Activated CD4-positive, alpha-beta T cell treated with anti-CD3 and anti-CD28 coated beads, Interleukin-2, amount 10 ng/mL, durations not matched to agents 7 days and 5 days (primary cell): ENCODE data around the gene DRD2. TPM values are rescaled to one million over a fixed set of nuclear protein-coding genes. Genes with fewer than 3 reads are reported as not detected.

ENCODE experiments used
- CTCF ChIA-PET: fragments of 350-600 bp; sonication (Branson Sonifier 250); formaldehyde crosslinking; loops from one replicate; lab custom pipeline; 2021; ENCODE audit warnings: antibody characterized with exemption; lab: Charles Lee
- POLR2A ChIA-PET: fragments of 350-600 bp; sonication (Branson Sonifier 250); formaldehyde crosslinking; loops from one replicate; lab custom pipeline; 2021; ENCODE audit warnings: antibody characterized with exemption; lab: Charles Lee
- DNase-seq: peaks from one replicate; pipeline ENCODE4 v3.0.0-alpha.2; 2020
- H3K27ac Mint-ChIP-seq: one replicate; pipeline ENCODE4 v1.8.0; 2021; ENCODE audit warnings: mild to moderate bottlenecking, moderate library complexity, mixed read lengths
- H3K27me3 Mint-ChIP-seq: one replicate; pipeline ENCODE4 v1.8.0; 2021; ENCODE audit warnings: mixed read lengths
- H3K36me3 Mint-ChIP-seq: one replicate; pipeline ENCODE4 v1.8.0; 2021; ENCODE audit warnings: low read depth, mixed read lengths
- H3K4me1 Mint-ChIP-seq: one replicate; pipeline ENCODE4 v1.8.0; 2021; ENCODE audit warnings: mixed read lengths
- H3K4me3 Mint-ChIP-seq: one replicate; pipeline ENCODE4 v1.8.0; 2021; ENCODE audit warnings: mild to moderate bottlenecking, moderate library complexity, mixed read lengths
- H3K9me3 Mint-ChIP-seq: one replicate; pipeline ENCODE4 v1.8.0; 2021; ENCODE audit warnings: mixed read lengths
- total RNA-seq, 2 experiments: library from RNA; stranded (reverse); gene quantifications; one replicate each; pipeline ENCODE4 v1.2.3, GENCODE V29; 2021

The DRD2 gene
- total RNA-seq, 2 experiments from 2014 or later: not detected

GRCh38 chr11:113454455-113454854 lies 20.7 kb downstream of the DRD2 start:
- peaks cover 12% of the 10 kb centered on the region for H3K27me3 Mint-ChIP-seq
- no peaks in the 10 kb centered on the region for H3K9me3 Mint-ChIP-seq
- ChIA-PET POLR2A (no interaction called here), CTCF (no interaction called here)
- no peak overlapping the region for H3K4me3 Mint-ChIP-seq
- no peaks in the 10 kb centered on the region for H3K36me3 Mint-ChIP-seq
- DNase-seq: no peak
- H3K27ac Mint-ChIP-seq: no peak overlapping the region
- H3K4me1 Mint-ChIP-seq: no peaks in the 10 kb centered on the region

GRCh38 chr11:113449743-113450142 lies 25.5 kb downstream of the DRD2 start:
- POLR2A ChIA-PET: no interaction called here
- CTCF ChIA-PET: interaction anchor here (0.7 to 2.1 kb wide), 3 partner anchors 10 to 91 kb away, joined by 3 to 5 read pairs (median 3); no protein-coding TSS in a partner anchor
- Mint-ChIP-seq H3K36me3 (no peaks in the 10 kb centered on the region), H3K9me3 (no peaks in the 10 kb centered on the region), H3K27me3 (peaks cover 9% of the 10 kb centered on the region), H3K4me3 (no peak overlapping the region), H3K4me1 (peaks cover 2% of the 10 kb centered on the region), H3K27ac (no peak overlapping the region)
- DNase-seq: no peak

- peaks cover 2% of the 10 kb centered on the region for H3K4me1 Mint-ChIP-seq
- no peaks in the 10 kb centered on the region for H3K36me3 Mint-ChIP-seq
- CTCF ChIA-PET: interaction anchor here (1.0 to 1.6 kb wide), 2 partner anchors 15 to 19 kb away, joined by 3 to 4 read pairs; no protein-coding TSS in a partner anchor
Observed at GRCh38 chr11:113448316-113448677, 26.9 kb downstream of the DRD2 start.

GRCh38 chr11:113447621-113448315 lies 27.4 kb downstream of the DRD2 start:
- H3K4me1 Mint-ChIP-seq: peaks cover 2% of the 10 kb centered on the region
- DNase-seq: no peak
- H3K9me3 Mint-ChIP-seq: no peaks in the 10 kb centered on the region
- no peak overlapping the region for H3K4me3 Mint-ChIP-seq
- peaks cover 14% of the 10 kb centered on the region for H3K27me3 Mint-ChIP-seq
- H3K27ac Mint-ChIP-seq: no peak overlapping the region
- no peaks in the 10 kb centered on the region for H3K36me3 Mint-ChIP-seq
- ChIA-PET CTCF (interaction anchor here (1.0 to 1.6 kb wide), 3 partner anchors 15 to 19 kb away, joined by 3 to 4 read pairs (median 4); no protein-coding TSS in a partner anchor), POLR2A (no interaction called here)

More at GRCh38 chr11:113448316-113448677, 26.9 kb downstream of the DRD2 start:
- POLR2A ChIA-PET: no interaction called here
- Mint-ChIP-seq H3K4me3 (no peak overlapping the region), H3K27ac (no peak overlapping the region), H3K27me3 (peaks cover 10% of the 10 kb centered on the region), H3K9me3 (no peaks in the 10 kb centered on the region)
- DNase-seq: no peak

GRCh38 chr11:113446938-113447337 lies 28.3 kb downstream of the DRD2 start:
- no peaks in the 10 kb centered on the region for H3K9me3 Mint-ChIP-seq
- no peak for DNase-seq
- POLR2A ChIA-PET: no interaction called here
- H3K4me3 Mint-ChIP-seq: no peak overlapping the region
- no peaks in the 10 kb centered on the region for H3K36me3 Mint-ChIP-seq
- CTCF ChIA-PET: interaction anchor here (1.0 kb wide), 1 partner anchor 16 kb away, joined by 4 read pairs; no protein-coding TSS in a partner anchor
- no peak overlapping the region for H3K27ac Mint-ChIP-seq
- H3K4me1 Mint-ChIP-seq: peaks cover 2% of the 10 kb centered on the region
- peaks cover 20% of the 10 kb centered on the region for H3K27me3 Mint-ChIP-seq

GRCh38 chr11:113446112-113446511 lies 29.1 kb downstream of the DRD2 start:
- Mint-ChIP-seq H3K4me1 (peaks cover 2% of the 10 kb centered on the region), H3K9me3 (no peaks in the 10 kb centered on the region), H3K27ac (no peak overlapping the region), H3K4me3 (no peak overlapping the region), H3K36me3 (no peaks in the 10 kb centered on the region), H3K27me3 (peaks cover 20% of the 10 kb centered on the region)
- POLR2A ChIA-PET: interaction anchor here (0.6 kb wide), 1 partner anchor 1278 kb away, joined by 3 read pairs; no protein-coding TSS in a partner anchor
- CTCF ChIA-PET: interaction anchor here (0.8 kb wide), 1 partner anchor 12 kb away, joined by 3 read pairs; no protein-coding TSS in a partner anchor
- DNase-seq: no peak

- ChIA-PET POLR2A (no interaction called here), CTCF (no interaction called here)
- Mint-ChIP-seq H3K4me1 (peaks cover 2% of the 10 kb centered on the region), H3K36me3 (no peaks in the 10 kb centered on the region), H3K27me3 (peaks cover 30% of the 10 kb centered on the region), H3K9me3 (no peaks in the 10 kb centered on the region), H3K4me3 (no peak overlapping the region), H3K27ac (no peak overlapping the region)
- no peak for DNase-seq
Observed at GRCh38 chr11:113444502-113445123, 30.6 kb downstream of the DRD2 start.

- no peak overlapping the region for H3K4me3 Mint-ChIP-seq
- no peaks in the 10 kb centered on the region for H3K4me1 Mint-ChIP-seq
- ChIA-PET CTCF (interaction anchor here (0.7 to 1.5 kb wide), 3 partner anchors 8 to 22 kb away, joined by 3 to 6 read pairs (median 3); no protein-coding TSS in a partner anchor), POLR2A (interaction anchor here (0.6 kb wide), 1 partner anchor 1271 kb away, joined by 3 read pairs; no protein-coding TSS in a partner anchor)
- H3K9me3 Mint-ChIP-seq: no peaks in the 10 kb centered on the region
- no peak overlapping the region for H3K27ac Mint-ChIP-seq
- H3K27me3 Mint-ChIP-seq: peaks cover 27% of the 10 kb centered on the region
- DNase-seq: no peak
- no peaks in the 10 kb centered on the region for H3K36me3 Mint-ChIP-seq
Observed at GRCh38 chr11:113440816-113441215, 34.4 kb downstream of the DRD2 start.

GRCh38 chr11:113436672-113437252 lies 38.4 kb downstream of the DRD2 start:
- H3K27me3 Mint-ChIP-seq: peaks cover 10% of the 10 kb centered on the region
- no peaks in the 10 kb centered on the region for H3K36me3 Mint-ChIP-seq
- no peak overlapping the region for H3K27ac Mint-ChIP-seq
- no peak for DNase-seq
- ChIA-PET CTCF (no interaction called here), POLR2A (no interaction called here)
- H3K4me1 Mint-ChIP-seq: no peaks in the 10 kb centered on the region
- no peak overlapping the region for H3K4me3 Mint-ChIP-seq
- no peaks in the 10 kb centered on the region for H3K9me3 Mint-ChIP-seq

GRCh38 chr11:113435190-113435968 lies 39.8 kb downstream of the DRD2 start:
- no peak overlapping the region for H3K27ac Mint-ChIP-seq
- no peaks in the 10 kb centered on the region for H3K9me3 Mint-ChIP-seq
- no peak overlapping the region for H3K4me3 Mint-ChIP-seq
- CTCF ChIA-PET: interaction anchor here (0.6 kb wide), 1 partner anchor 380 kb away, joined by 3 read pairs; no protein-coding TSS in a partner anchor
- peaks cover 5% of the 10 kb centered on the region for H3K27me3 Mint-ChIP-seq
- POLR2A ChIA-PET: interaction anchor here (0.6 kb wide), 1 partner anchor 545 kb away, joined by 3 read pairs; no protein-coding TSS in a partner anchor
- DNase-seq: no peak
- H3K4me1 Mint-ChIP-seq: no peaks in the 10 kb centered on the region
- H3K36me3 Mint-ChIP-seq: no peaks in the 10 kb centered on the region

GRCh38 chr11:113431746-113432145 lies 43.5 kb downstream of the DRD2 start:
- H3K4me3 Mint-ChIP-seq: no peak overlapping the region
- ChIA-PET POLR2A (no interaction called here), CTCF (interaction anchor here (0.7 to 1.2 kb wide), 2 partner anchors 16 to 18 kb away, joined by 3 to 4 read pairs; no protein-coding TSS in a partner anchor)

GRCh38 chr11:113426686-113427085 lies 48.5 kb downstream of the DRD2 start:
- no peak overlapping the region for H3K4me3 Mint-ChIP-seq
- no peaks in the 10 kb centered on the region for H3K36me3 Mint-ChIP-seq
- no peak for DNase-seq
- CTCF ChIA-PET: no interaction called here
- no peak overlapping the region for H3K27ac Mint-ChIP-seq
- POLR2A ChIA-PET: no interaction called here
- H3K9me3 Mint-ChIP-seq: no peaks in the 10 kb centered on the region
- H3K27me3 Mint-ChIP-seq: no peaks in the 10 kb centered on the region
- H3K4me1 Mint-ChIP-seq: no peaks in the 10 kb centered on the region

More at GRCh38 chr11:113431746-113432145, 43.5 kb downstream of the DRD2 start:
- Mint-ChIP-seq H3K9me3 (no peaks in the 10 kb centered on the region), H3K36me3 (no peaks in the 10 kb centered on the region), H3K27ac (no peak overlapping the region), H3K4me1 (no peaks in the 10 kb centered on the region), H3K27me3 (no peaks in the 10 kb centered on the region)
- no peak for DNase-seq
